HCT116 (cell line): Measurements from ENCODE around the gene CSN1S1. TPM values are rescaled to one million over a fixed set of nuclear protein-coding genes. Genes with fewer than 3 reads are reported as not detected.

Source experiments
- ATAC-seq: fragments of 200-7000 bp; cut with Tn5 transposase; 2 replicates; pipeline ENCODE4 v1.9.1; 2020; ENCODE audit warnings: mild to moderate bottlenecking, moderate library complexity
- BruUV-seq: library from RNA; stranded (reverse); fragments of 400-500 nt; replicated peaks from 2 replicates; lab custom pipeline; 2021; lab: Mats Ljungman, UMichigan
- CTCF ChIA-PET: fragments of 300-600 bp; sonication (Branson Sonifier 250); formaldehyde crosslinking; loops from one replicate; lab custom pipeline; 2021; ENCODE audit warnings: antibody characterized with exemption; lab: Charles Lee
- POLR2A ChIA-PET: fragments of 300-600, 350-600 bp; sonication (Branson Sonifier 250); formaldehyde crosslinking; loops from one replicate; lab custom pipeline; 2021; ENCODE audit warnings: antibody characterized with exemption; lab: Charles Lee
- RAD21 ChIA-PET, 2 experiments: fragments of 300-600 bp; sonication (Branson Sonifier 250); formaldehyde crosslinking; loops; one replicate each; lab custom pipeline; 2023; ENCODE audit warnings: low total read pairs in 2 of 2; ENCODE audit not compliant: uncharacterized antibody in 2 of 2, unreplicated experiment in 2 of 2, low non-redundant PET in 1 of 2; lab: Charles Lee
- DNase-seq: peaks from one replicate; pipeline ENCODE4 v3.0.0-alpha.2; 2010; ENCODE audit warnings: low read depth, low spot score
- H2AFZ ChIP-seq: fragments of 200-600 bp; shearing (Covaris generic), sonication (generic); 2 replicates; pipeline ENCODE4 v1.6.1; 2017; ENCODE audit warnings: low read depth, mixed run types, mixed read lengths, antibody characterized with exemption, low read length; ENCODE audit not compliant: poor library complexity, severe bottlenecking
- H3K27ac ChIP-seq: 2 replicates; pipeline ENCODE4 v1.5.1; 2012; ENCODE audit warnings: low read depth, low read length
- H3K27me3 ChIP-seq: fragments of 200-600 bp; sonication (generic); 2 replicates; pipeline ENCODE4 v1.6.1; 2016; ENCODE audit warnings: mixed run types, low read length, mixed read lengths; ENCODE audit not compliant: insufficient read depth
- H3K36me3 ChIP-seq, 2 experiments: fragments of 200-500 bp in 1 of 2; fragments of 200-600 bp in 1 of 2; sonication (Bioruptor generic) in 1 of 2; sonication (generic) in 1 of 2; 2 replicates each; pipeline versions ENCODE4 v1.5.1 to v1.6.1; 2014 to 2016; ENCODE audit warnings: low read length in 2 of 2, inconsistent platforms in 1 of 2, mixed read lengths in 1 of 2, mixed run types in 1 of 2; ENCODE audit not compliant: insufficient read depth in 2 of 2, control insufficient read depth in 1 of 2
- H3K4me1 ChIP-seq, 2 experiments: fragments of 200-600 bp in 1 of 2; sonication (generic) in 1 of 2; 2 replicates each; pipeline versions ENCODE4 v1.5.1 to v1.6.1; 2012 to 2017; ENCODE audit warnings: low read length in 2 of 2, inconsistent platforms in 1 of 2, mild to moderate bottlenecking in 1 of 2, mixed read lengths in 1 of 2, mixed run types in 1 of 2, moderate library complexity in 1 of 2; ENCODE audit not compliant: insufficient read depth in 2 of 2, control insufficient read depth in 1 of 2
- H3K4me2 ChIP-seq: fragments of 200-600 bp; sonication (generic); 2 replicates; pipeline ENCODE4 v1.6.1; 2017; ENCODE audit warnings: mixed run types, low read length, mixed read lengths
- H3K4me3 ChIP-seq, 2 experiments: fragments of 200-600 bp in 1 of 2; sonication (generic) in 1 of 2; replicated peaks in 1 of 2; 2 replicates each; pipeline ENCODE4 v1.5.1; 2011 to 2016; ENCODE audit warnings: low read length in 2 of 2, control low read depth in 1 of 2, low read depth in 1 of 2, mild to moderate bottlenecking in 1 of 2, mixed read lengths in 1 of 2, mixed run types in 1 of 2
- H3K79me2 ChIP-seq: fragments of 200-600 bp; sonication (generic); 2 replicates; pipeline ENCODE4 v1.6.1; 2017; ENCODE audit warnings: mild to moderate bottlenecking, mixed run types, low read length, moderate library complexity, mixed read lengths; ENCODE audit not compliant: insufficient read depth
- H3K9ac ChIP-seq: fragments of 200-600 bp; sonication (generic); 2 replicates; pipeline ENCODE4 v1.6.1; 2016; ENCODE audit warnings: low read length, mixed read lengths
- H3K9me2 ChIP-seq: fragments of 200-600 bp; sonication (generic), shearing (Covaris generic); 2 replicates; pipeline ENCODE4 v1.6.1; 2017; ENCODE audit warnings: mixed run types, mild to moderate bottlenecking, moderate library complexity; ENCODE audit not compliant: insufficient read depth
- H3K9me3 ChIP-seq, 2 experiments: fragments of 200-500 bp in 1 of 2; fragments of 200-600 bp in 1 of 2; sonication (Bioruptor generic) in 1 of 2; sonication (generic) in 1 of 2; 2 replicates each; pipeline ENCODE4 v1.6.1; 2014 to 2017; ENCODE audit warnings: low read length in 2 of 2, mixed read lengths in 2 of 2, inconsistent platforms in 1 of 2, low read depth in 1 of 2, mild to moderate bottlenecking in 1 of 2, mixed run types in 1 of 2, moderate library complexity in 1 of 2; ENCODE audit not compliant: control insufficient read depth in 1 of 2, insufficient read depth in 1 of 2
- H4K20me1 ChIP-seq: fragments of 200-600 bp; sonication (generic), shearing (Covaris generic); 2 replicates; pipeline ENCODE4 v1.6.1; 2017; ENCODE audit warnings: mixed run types, mild to moderate bottlenecking, moderate library complexity; ENCODE audit not compliant: insufficient read depth
- EZH2phosphoT487 ChIP-seq: fragments of 200-600 bp; IDR thresholded peaks from 2 replicates; pipeline ENCODE4 v1.6.1; 2018; ENCODE audit warnings: antibody characterized with exemption, borderline replicate concordance
- FOSL1 ChIP-seq: IDR thresholded peaks from 2 replicates; pipeline ENCODE4 v1.6.1; 2012; ENCODE audit warnings: low read depth
- POLR2AphosphoS5 ChIP-seq: IDR thresholded peaks from 2 replicates; pipeline ENCODE4 v1.6.1; 2011; ENCODE audit warnings: mild to moderate bottlenecking, low read depth, low read length, moderate library complexity
- REST ChIP-seq: IDR thresholded peaks from 2 replicates; pipeline ENCODE4 v1.6.1; 2012; ENCODE audit warnings: low read depth
- SP1 ChIP-seq: IDR thresholded peaks from 2 replicates; pipeline ENCODE4 v1.6.1; 2012; ENCODE audit warnings: low read depth
- ZBTB33 ChIP-seq: IDR thresholded peaks from 2 replicates; pipeline ENCODE4 v1.6.1; 2011; ENCODE audit warnings: mild to moderate bottlenecking, low read length, moderate library complexity; ENCODE audit not compliant: insufficient replicate concordance; ENCODE audit errors: extremely low read depth
- ZFX ChIP-seq: fragments of 450-650 bp; IDR thresholded peaks from 2 replicates; pipeline ENCODE4 v1.6.1; 2017
- ZNF274 ChIP-seq: fragments of 200-500 bp; sonication (Bioruptor generic); IDR thresholded peaks from 2 replicates; pipeline ENCODE4 v1.6.1; 2014; ENCODE audit warnings: mild to moderate bottlenecking, low read depth, low read length, inconsistent platforms
- intact Hi-C: fragments of 100-400 bp; cut with micrococcal nuclease; formaldehyde crosslinking; loops from 2 replicates; pipeline ENCODE4 v1.10.0; 2022
- total RNA-seq: library from RNA; stranded (reverse); gene quantifications from one replicate; pipeline ENCODE4 v1.2.1, GENCODE V29; 2021; ENCODE audit not compliant: unreplicated experiment
- TF ChIP-seq, protein P1 (sequence below): IDR thresholded peaks from 2 replicates; pipeline ENCODE4 v1.6.1; 2012

CSN1S1 gene
- total RNA-seq, 1 experiment from 2014 or later, result not detected

GRCh38 chr4:69970071-69970470, 39.2 kb downstream of the CSN1S1 start:
- Histone ChIP-seq H3K4me3 (no peak overlapping the region), H3K36me3 (no peaks in the 10 kb centered on the region), H4K20me1 (no peaks in the 10 kb centered on the region), H3K9me2 (no peaks in the 10 kb centered on the region), H3K4me1 (no peaks in the 10 kb centered on the region), H3K27ac (no peak overlapping the region), H2AFZ (no peak overlapping the region), H3K9me3 (no peaks in the 10 kb centered on the region), H3K9ac (no peak overlapping the region), H3K4me2 (no peak overlapping the region), H3K27me3 (no peaks in the 10 kb centered on the region), H3K79me2 (no peaks in the 10 kb centered on the region)
- no peak for ATAC-seq
- BruUV-seq, result no TSS peak
- intact Hi-C loops, result no loop called here
- TF ChIP-seq ZBTB33 (no peak), ZFX (no peak), EZH2phosphoT487 (no peak), SP1 (no peak), ZNF274 (no peak), FOSL1 (no peak), POLR2AphosphoS5 (no peak)
- no peak for DNase-seq
- RAD21 ChIA-PET, result no interaction called here
- CTCF ChIA-PET, result no interaction called here
- POLR2A ChIA-PET, result no interaction called here

- Histone ChIP-seq H3K4me3 (no peak overlapping the region), H3K9ac (no peak overlapping the region), H3K27ac (no peak overlapping the region), H3K9me2 (no peaks in the 10 kb centered on the region), H2AFZ (no peak overlapping the region), H3K36me3 (no peaks in the 10 kb centered on the region), H4K20me1 (no peaks in the 10 kb centered on the region), H3K4me1 (no peaks in the 10 kb centered on the region), H3K4me2 (no peak overlapping the region), H3K79me2 (no peaks in the 10 kb centered on the region), H3K9me3 (no peaks in the 10 kb centered on the region), H3K27me3 (no peaks in the 10 kb centered on the region)
- ATAC-seq (no peak), DNase-seq (no peak)
- ChIA-PET RAD21 (no interaction called here), POLR2A (no interaction called here), CTCF (no interaction called here)
- no TSS peak for BruUV-seq
- intact Hi-C loops, result no loop called here
- TF ChIP-seq REST, result no peak
- TF ChIP-seq, protein P1, sequence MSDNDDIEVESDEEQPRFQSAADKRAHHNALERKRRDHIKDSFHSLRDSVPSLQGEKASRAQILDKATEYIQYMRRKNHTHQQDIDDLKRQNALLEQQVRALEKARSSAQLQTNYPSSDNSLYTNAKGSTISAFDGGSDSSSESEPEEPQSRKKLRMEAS, result no peak
Measured at GRCh38 chr4:69974631-69975030, 43.8 kb downstream of the CSN1S1 start.
